K562 treated with DMSO at 1 percent for 12 hours (cell line): Measurements from ENCODE around the gene DCAF16. TPM values are rescaled to one million over a fixed set of nuclear protein-coding genes. Genes with fewer than 3 reads are reported as not detected.

ENCODE experiments used
- total RNA-seq: library from RNA; unstranded; fragments of 300-600 nt; gene quantifications from 2 replicates; pipeline ENCODE4 v1.2.3, GENCODE V29; 2022; ENCODE audit not compliant: insufficient read depth

The DCAF16 gene
- 13.4 and 47.0 TPM in 2 replicates for total RNA-seq

DNA sequence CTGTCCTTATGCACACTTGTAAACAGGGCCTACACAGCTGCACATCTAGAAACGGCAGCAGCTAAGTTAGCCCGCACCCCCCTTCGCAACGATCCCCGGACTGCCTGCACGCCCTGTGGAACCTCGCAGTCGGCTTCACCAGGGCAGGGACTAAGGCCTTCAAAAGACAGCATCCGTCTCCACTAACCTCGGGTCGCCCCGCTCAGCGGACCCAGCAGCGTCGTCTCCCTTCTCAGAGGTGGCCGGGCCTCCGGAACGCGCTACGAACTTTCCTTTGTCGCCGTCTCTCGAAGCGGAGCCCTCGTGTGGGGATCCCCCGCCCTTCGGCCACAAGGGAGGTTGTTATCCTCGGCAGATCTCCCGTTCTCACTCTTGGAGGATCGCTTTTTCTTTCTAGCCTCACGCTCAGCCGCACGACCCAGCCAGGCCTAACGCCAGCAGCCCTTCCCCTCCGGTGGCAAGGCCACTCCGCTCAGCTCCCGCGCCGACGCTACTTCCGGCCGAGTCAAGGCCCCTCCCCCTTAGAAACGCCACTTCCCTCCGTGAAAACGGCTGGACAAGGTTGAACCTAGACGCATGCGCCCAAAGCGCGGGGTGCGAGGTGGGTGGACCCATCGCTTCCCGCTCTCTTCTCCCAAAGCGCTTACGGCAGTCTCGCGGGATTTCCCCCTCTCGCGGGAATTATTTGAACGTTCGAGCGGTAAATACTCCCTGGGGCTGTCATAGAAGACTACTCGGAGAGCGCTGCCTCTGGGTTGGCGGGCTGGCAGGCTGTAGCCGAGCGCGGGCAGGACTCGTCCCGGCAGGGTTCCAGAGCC, at the start of gene DCAF16, which contains the start of gene NCAPG:
DCAF16 (minus strand) TSS at position 498 of the 818 bp plus-strand sequence. CDS start 6,616 bp downstream, outside the sequence.
NCAPG (plus strand) TSS at position 720 of the 818 bp plus-strand sequence. CDS start 99 bp downstream, outside the sequence.

DNA sequence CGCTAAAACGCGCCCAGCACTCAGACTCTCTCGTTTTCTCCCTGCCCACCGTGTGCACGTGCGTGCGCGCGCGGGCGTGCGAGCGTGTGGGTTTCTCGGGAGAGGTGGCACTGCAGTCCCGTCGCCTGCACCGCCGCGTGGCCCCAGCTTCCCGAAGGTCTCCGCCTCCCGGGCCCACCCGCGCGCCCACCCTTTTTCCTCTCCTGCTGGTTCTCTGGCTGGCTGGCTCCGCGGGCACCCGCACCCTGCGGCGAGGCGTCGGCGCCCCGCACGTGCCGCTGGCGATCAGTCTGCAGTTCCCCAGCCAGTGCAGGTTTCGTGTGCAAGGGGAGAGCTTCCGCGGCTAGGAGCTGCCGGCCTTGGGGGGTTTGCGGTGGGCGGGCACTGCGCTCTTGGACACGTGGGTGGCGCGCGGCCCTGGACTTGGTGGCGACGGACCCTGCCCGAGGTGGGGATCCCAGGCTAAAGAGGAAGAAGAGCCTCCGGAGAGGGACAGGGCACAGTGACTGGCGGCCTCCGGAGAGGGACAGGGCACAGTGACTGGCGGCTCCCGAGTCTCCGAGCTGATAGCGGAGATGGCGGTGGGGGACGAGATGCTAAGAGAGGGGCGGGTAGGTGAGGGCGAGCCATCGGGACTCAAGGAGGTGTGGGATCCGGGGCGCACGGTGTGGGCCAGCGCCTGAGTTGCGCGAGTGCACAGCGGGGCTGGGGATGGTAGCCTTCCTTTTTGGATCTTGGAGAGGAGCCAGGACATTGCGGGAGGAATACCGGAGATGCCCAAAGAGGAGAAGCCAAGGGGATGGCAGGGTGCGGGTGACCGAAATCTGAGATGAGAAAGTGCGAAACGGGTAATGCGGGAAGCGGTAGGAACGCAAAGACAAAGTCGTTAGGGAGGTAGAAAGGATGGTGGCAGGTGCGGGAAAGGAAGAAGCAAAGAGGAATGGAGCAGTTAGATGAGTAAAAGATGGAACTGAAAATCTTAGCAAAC, 29.0 kb downstream of the DCAF16 start, which contains the start of gene FAM184B:
FAM184B (minus strand) TSS at position 322 of the 988 bp plus-strand sequence. CDS start 322 bp downstream, outside the sequence.

Other genes with a start within 250 kb of the DCAF16 start
- 34.2 and 40.3 TPM in 2 replicates for gene LAP3, start 233.6 kb downstream of the DCAF16 start, total RNA-seq
- 19.2 and 37.6 TPM in 2 replicates for gene MED28, start 196.1 kb downstream of the DCAF16 start, total RNA-seq
- not detected in 2 replicates for gene FAM184B, start 29.1 kb downstream of the DCAF16 start, total RNA-seq
- 20.2 and 53.2 TPM in 2 replicates for gene NCAPG, start 222 bp upstream of the DCAF16 start, total RNA-seq
- gene LCORL, start 211.0 kb upstream of the DCAF16 start, total RNA-seq, result 5.6 and 7.2 TPM in 2 replicates